ENCODE measurements around the gene INAFM2. TPM values are rescaled to one million over a fixed set of nuclear protein-coding genes. Genes with fewer than 3 reads are reported as not detected.

Gene INAFM2
- total RNA-seq, 2 experiments from 2014 or later: 15.0 to 16.9 TPM

DNA sequence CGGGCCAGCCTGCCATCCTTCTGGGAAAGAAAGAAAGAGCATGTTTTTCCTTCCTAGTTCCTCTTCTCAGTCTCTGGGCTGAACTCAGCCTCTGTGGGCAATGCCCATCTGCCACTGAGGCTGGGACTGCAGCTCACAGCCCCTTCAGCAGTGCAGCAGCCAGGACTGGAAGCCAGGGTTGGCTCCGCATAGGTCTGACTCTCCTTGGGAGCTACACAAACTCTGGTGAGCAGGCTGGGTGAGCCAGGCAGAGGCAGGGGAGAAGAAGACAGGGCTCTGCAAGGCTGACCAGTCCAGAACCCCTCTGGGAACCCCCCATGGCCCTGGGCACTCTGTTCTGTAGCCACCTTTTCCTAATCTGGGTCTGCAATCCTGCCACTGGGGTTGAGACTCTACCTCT, 38.1 kb downstream of the INAFM2 start:
- TF ChIP-seq, protein P1, sequence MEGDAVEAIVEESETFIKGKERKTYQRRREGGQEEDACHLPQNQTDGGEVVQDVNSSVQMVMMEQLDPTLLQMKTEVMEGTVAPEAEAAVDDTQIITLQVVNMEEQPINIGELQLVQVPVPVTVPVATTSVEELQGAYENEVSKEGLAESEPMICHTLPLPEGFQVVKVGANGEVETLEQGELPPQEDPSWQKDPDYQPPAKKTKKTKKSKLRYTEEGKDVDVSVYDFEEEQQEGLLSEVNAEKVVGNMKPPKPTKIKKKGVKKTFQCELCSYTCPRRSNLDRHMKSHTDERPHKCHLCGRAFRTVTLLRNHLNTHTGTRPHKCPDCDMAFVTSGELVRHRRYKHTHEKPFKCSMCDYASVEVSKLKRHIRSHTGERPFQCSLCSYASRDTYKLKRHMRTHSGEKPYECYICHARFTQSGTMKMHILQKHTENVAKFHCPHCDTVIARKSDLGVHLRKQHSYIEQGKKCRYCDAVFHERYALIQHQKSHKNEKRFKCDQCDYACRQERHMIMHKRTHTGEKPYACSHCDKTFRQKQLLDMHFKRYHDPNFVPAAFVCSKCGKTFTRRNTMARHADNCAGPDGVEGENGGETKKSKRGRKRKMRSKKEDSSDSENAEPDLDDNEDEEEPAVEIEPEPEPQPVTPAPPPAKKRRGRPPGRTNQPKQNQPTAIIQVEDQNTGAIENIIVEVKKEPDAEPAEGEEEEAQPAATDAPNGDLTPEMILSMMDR (IDR thresholded peaks at IDR 0.05): no peak
- Mint-ChIP-seq H3K4me1 (ENCODE audit: low read depth) (peaks cover 18% of the 10 kb centered on the region), H3K9me3 (no peaks in the 10 kb centered on the region), H3K4me3 (no peak overlapping the region), H3K36me3 (ENCODE audit: low read depth) (no peaks in the 10 kb centered on the region), H3K27me3 (no peaks in the 10 kb centered on the region), H3K27ac (no peak overlapping the region)
- ATAC-seq: no peak
- intact Hi-C loops (cut with micrococcal nuclease): no loop called here
- CTCF ChIA-PET: interaction anchor here (2.3 kb wide), 1 partner anchor 18 kb away, joined by 9 read pairs; no protein-coding TSS in a partner anchor
- DNase-seq: no peak
- POLR2A ChIA-PET: no interaction called here

DNA sequence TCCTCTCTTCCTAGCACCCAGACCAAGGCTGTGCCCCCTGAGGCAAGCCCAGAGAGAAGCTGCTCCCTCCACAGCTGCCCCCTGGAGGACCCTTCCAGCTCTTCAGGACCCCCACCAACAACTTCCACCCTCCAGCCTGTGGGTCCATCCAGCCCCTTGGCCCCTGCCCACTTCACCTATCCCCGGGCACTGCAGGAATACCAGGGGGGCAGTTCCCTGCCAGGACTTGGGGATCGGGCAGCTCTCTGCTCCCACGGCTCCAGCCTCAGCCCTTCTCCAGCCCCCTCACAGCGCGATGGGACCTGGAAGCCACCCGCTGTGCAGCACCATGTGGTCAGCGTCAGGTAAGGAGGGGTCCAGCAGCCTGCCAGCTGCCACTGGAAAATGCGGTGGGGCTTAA, 40.1 kb downstream of the INAFM2 start:
- peaks cover 26% of the 10 kb centered on the region for H3K4me1 Mint-ChIP-seq (ENCODE audit: low read depth)
- H3K4me3 Mint-ChIP-seq: no peak overlapping the region
- intact Hi-C loops (cut with micrococcal nuclease): no loop called here
- H3K36me3 Mint-ChIP-seq (ENCODE audit: low read depth): no peaks in the 10 kb centered on the region
- no peaks in the 10 kb centered on the region for H3K27me3 Mint-ChIP-seq
- ChIA-PET CTCF (no interaction called here), POLR2A (interaction anchor here (1.3 kb wide), 1 partner anchor 42 kb away, joined by 3 read pairs; the partner anchor contains the start of gene IVD)
- H3K9me3 Mint-ChIP-seq: no peaks in the 10 kb centered on the region
- ATAC-seq (no peak), DNase-seq (no peak)
- TF ChIP-seq, protein P1 (IDR thresholded peaks at IDR 0.05): no peak
- H3K27ac Mint-ChIP-seq: no peak overlapping the region

DNA sequence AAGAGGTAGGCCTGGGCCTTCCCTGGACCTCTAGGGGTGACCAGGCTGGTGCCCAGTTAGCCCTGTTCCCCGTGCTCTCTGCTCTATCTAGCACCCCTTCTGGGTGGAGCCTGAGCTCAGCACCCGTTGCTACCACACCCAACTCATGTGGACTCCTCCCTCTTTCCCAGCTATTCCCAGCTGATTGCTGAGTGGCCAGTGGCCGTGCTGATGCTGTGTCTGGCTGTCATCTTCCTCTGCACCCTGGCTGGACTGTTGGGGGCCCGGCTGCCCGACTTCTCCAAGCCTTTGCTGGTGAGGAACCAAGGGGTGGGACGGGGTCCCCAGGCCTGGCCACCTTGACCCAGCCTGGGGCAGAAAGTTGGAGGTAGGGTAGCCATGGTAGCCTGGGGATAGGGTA, 40.8 kb downstream of the INAFM2 start:
- no peaks in the 10 kb centered on the region for H3K9me3 Mint-ChIP-seq
- H3K4me3 Mint-ChIP-seq: no peak overlapping the region
- no peaks in the 10 kb centered on the region for H3K27me3 Mint-ChIP-seq
- intact Hi-C loops (cut with micrococcal nuclease): no loop called here
- ATAC-seq (no peak), DNase-seq (no peak)
- H3K36me3 Mint-ChIP-seq (ENCODE audit: low read depth): no peaks in the 10 kb centered on the region
- CTCF ChIA-PET: interaction anchor here (4.9 kb wide), 1 partner anchor 23 kb away, joined by 83 read pairs; the partner anchor contains the start of gene CCDC9B
- POLR2A ChIA-PET: interaction anchor here (1.3 kb wide), 1 partner anchor 41 kb away, joined by 3 read pairs; the partner anchor contains the start of gene IVD
- H3K4me1 Mint-ChIP-seq (ENCODE audit: low read depth): peaks cover 20% of the 10 kb centered on the region
- no peak overlapping the region for H3K27ac Mint-ChIP-seq
- TF ChIP-seq, protein P1 (IDR thresholded peaks at IDR 0.05): no peak

DNA sequence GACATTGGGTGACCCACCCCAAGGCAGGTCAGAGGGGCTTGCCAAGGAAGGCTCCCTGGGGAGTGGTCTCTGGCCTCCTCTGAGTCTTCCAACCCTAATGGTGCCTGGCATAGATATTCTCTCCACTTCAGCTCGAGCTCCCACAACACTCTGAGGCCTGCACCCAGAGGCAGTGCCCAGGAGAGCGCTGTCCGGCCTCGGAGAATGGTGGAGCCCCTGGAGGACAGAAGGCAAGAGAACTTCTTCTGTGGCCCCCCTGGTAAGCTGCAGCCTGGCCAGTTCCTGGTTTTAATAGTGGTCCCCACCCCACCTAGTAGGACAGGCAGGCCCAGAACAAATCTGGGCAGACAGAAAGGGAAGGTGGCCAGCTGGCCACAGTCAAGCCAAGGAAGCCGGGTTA, 41.5 kb downstream of the INAFM2 start:
- Mint-ChIP-seq H3K4me3 (no peak overlapping the region), H3K27ac (no peak overlapping the region), H3K36me3 (ENCODE audit: low read depth) (no peaks in the 10 kb centered on the region), H3K9me3 (no peaks in the 10 kb centered on the region), H3K27me3 (no peaks in the 10 kb centered on the region), H3K4me1 (ENCODE audit: low read depth) (peaks cover 20% of the 10 kb centered on the region)
- ChIA-PET CTCF (interaction anchor here (0.6 to 4.9 kb wide), 4 partner anchors 24 to 90 kb away, joined by 3 to 83 read pairs (median 18); partner anchors contain the start of genes CCDC9B and IVD), POLR2A (interaction anchor here (0.7 to 1.9 kb wide), 4 partner anchors 21 to 360 kb away, joined by 3 to 7 read pairs (median 4); partner anchors contain the start of gene IVD)
- no peak for ATAC-seq
- intact Hi-C loops (cut with micrococcal nuclease): no loop called here
- TF ChIP-seq, protein P1 (IDR thresholded peaks at IDR 0.05): no peak
- DNase-seq: no peak

DNA sequence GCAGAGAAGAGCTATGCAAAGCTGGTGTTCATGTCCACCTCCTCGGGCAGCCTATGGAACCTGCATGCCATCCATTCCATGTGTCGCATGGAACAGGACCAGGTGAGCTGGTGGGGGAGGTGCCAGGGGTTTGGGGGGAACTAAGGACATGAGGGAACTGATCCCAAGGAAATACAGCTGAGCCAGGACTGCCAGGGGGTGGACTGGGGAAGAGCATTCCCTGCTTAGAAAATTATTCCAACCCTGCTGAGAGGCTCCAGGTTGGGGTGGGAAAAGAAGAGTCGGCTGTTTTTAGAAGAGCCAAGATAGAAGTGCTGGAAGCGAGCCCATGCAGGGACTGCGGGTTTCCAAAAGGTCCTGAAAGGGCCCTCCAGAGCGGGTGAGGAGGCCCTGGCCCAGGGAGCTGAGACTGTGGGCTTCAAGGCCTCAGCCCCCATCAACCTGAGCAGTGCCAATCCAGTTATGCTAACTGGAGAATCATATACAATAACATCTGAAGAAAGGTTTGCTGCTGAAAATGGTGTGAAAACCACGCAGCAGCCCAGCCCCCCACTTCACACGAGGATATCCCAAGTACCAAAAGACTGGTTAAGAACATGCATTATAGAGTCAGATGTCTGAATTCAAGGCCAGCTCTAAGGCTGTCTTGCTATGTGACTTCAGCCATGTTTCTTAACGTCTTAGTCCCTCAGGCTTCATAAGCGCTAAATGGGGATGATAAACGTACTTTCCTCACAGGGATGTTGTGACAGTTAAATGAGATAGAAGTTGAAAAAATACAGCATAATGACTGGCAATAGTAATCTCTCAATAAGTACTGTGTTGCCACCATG, 42.3 kb downstream of the INAFM2 start:
- CTCF ChIA-PET: interaction anchor here (0.6 to 5.3 kb wide), 6 partner anchors 25 to 91 kb away, joined by 3 to 83 read pairs (median 18); partner anchors contain the start of genes CCDC9B and IVD
- H3K27me3 Mint-ChIP-seq: no peaks in the 10 kb centered on the region
- ATAC-seq: no peak
- POLR2A ChIA-PET: interaction anchor here (0.7 to 1.9 kb wide), 7 partner anchors 8 to 359 kb away, joined by 3 to 7 read pairs (median 4); partner anchors contain the start of gene DISP2
- no peaks in the 10 kb centered on the region for H3K36me3 Mint-ChIP-seq (ENCODE audit: low read depth)
- intact Hi-C loops (cut with micrococcal nuclease): no loop called here
- peaks cover 20% of the 10 kb centered on the region for H3K4me1 Mint-ChIP-seq (ENCODE audit: low read depth)
- TF ChIP-seq, protein P1 (IDR thresholded peaks at IDR 0.05): no peak
- peak; percentile 21 for DNase-seq
- no peaks in the 10 kb centered on the region for H3K9me3 Mint-ChIP-seq
- no peak overlapping the region for H3K27ac Mint-ChIP-seq
- H3K4me3 Mint-ChIP-seq: peak overlapping the region; percentile 9
